Activated CD4-positive, CD25-positive, alpha-beta regulatory T cell treated with anti-CD3 and anti-CD28 coated beads, Interleukin-2, amount 50 U/mL, for 24 hours (primary cell): ENCODE results near the gene ACP2.
"Not testable (repeated sequence)": the region's sequence is repeated elsewhere in the genome, so short reads cannot be mapped to it uniquely, and the experiment has no call there.

Source experiments
- ATAC-seq, 2 donors: fragments of 150-1000 bp; cut with Tn5 transposase; one replicate each; pipeline ENCODE4 v1.10.0; 2021; ENCODE audit warnings: mild to moderate bottlenecking in 1 of 2, moderate library complexity in 1 of 2

ACP2 gene

GRCh38 chr11:47198161-47198560 is 50.5 kb downstream of the ACP2 start:
- ATAC-seq: not testable (repeated sequence)

- ATAC-seq: no peak
Measured at GRCh38 chr11:47192111-47192510, 56.5 kb downstream of the ACP2 start.

GRCh38 chr11:47191137-47191536 is 57.5 kb downstream of the ACP2 start:
- not testable (repeated sequence) for ATAC-seq
